Stimulated activated CD4-positive, alpha-beta T cell treated with anti-CD3 and anti-CD28 coated beads, Interleukin-2, amount 100 ng/mL, for 48 hours (primary cell): ENCODE data around the gene ABHD16B.

Experiments
- DNase-seq, 2 donors: peaks; one replicate each; pipeline ENCODE4 v3.0.0-alpha.2; 2020

ABHD16B gene

GRCh38 chr20:63897978-63898561 is 36.8 kb downstream of the ABHD16B start:
- no peak for DNase-seq

- DNase-seq = no peak
These were observed 37.7 kb downstream of the ABHD16B start for GRCh38 chr20:63898882-63899558.

- DNase-seq = no peak
These were observed 39.1 kb downstream of the ABHD16B start for GRCh38 chr20:63900413-63900812.

DNA sequence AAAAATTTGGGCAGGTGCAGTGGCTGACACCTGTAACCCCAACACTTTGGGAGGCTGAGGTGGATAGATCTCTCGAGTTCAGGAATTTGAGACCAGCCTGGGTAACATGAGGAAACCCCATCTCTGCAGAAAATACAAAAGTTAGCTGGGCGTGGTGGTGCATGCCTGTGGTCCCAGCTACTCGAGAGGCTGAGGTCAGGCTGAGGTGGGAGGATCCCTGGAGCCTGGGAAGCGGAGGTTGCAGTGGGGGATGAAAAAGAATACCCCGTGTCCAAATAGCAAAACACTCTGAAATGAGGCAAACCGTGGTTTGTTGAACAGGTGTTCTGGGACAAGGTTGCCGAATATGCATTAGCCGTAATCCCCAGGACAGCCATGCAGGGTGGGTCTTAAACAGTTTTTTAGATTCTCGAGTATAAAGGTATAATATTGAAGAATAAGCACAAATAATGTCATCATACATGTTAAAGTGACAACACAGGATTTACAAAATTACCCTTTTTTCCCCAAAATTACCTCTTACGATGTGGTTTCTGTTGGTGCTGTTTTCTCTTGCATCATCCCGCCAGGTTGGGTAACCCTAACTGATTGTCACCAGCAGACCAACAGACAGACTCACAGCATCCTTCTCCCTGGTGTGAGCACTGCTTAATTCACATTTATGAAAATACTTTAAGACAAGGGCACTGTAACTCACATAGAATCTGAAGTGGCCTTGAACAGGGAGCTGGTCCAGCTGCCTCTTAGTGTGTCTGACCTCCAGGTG is 42.7 kb downstream of the ABHD16B start:
- no peak for DNase-seq

DNA sequence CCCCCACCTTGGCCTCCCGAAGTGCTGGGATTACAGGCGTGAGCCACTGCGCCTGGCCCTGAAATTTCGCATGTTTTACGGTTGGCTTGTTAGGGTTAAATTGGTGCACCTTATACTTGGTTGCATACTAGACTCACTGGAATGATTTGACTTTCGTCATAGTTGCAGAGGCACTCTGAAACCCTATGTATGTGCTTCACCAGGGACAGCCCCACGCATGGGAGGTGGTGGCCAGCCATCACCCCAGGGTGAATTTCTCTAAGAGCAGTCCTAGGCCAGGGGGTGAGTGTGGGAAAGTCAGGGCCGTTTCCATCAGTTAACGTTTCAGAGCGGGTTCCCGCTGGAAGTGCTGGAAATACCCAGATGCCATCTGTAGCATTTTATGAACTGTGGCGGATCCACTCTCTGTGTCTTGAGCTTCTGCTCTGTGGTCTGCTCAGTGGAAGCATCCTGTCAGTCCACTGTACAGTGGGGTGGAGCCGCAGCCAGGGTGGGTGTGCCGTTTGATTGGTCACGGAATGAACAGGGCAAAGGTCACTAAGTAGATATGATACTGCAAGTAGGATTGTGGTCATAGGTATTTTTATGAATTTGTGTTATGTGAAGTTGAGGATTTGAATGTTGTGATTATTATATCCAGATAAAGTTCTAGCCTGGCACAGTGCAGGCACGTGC is 46.8 kb downstream of the ABHD16B start:
- no peak for DNase-seq

- no peak for DNase-seq
These were observed 49.9 kb downstream of the ABHD16B start for GRCh38 chr20:63911176-63911575.
